Measurements from ENCODE around the gene GHDC.

DNA sequence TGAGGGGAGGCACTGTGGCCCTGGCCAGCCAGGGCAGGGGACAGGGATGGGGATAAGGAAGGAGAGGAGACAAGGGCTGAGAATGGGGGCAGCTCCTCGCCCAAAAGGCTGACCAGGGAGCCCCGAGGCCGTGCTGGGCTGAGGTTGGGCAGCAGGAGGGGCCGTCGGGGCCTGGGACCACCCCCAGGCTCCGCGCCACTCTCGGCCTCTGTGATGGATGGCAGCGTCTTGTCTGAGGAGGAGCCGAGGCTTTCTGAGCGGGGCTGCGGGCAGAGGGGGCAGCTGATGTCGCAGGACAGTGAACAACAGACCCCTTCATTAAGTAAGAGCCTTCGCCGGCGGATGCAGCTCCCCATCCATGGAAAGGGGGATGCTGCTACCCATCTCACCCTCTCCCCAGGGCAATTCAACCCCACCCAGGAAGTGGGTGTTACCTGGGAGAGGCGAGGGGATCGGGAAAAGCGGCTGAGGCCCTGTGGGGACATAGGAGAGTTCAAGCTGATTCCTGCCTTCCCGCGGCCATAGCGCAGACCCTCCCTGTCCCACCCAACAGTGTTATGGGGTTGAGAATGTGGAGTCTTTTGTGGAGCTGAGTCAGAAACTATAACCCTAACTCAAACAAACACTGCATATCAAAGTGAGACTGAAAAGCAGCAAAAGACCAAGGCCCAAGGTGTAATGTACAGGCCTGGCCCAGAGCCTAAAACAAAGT lies 30.4 kb downstream of the GHDC start:
- TF ChIP-seq, protein P1, sequence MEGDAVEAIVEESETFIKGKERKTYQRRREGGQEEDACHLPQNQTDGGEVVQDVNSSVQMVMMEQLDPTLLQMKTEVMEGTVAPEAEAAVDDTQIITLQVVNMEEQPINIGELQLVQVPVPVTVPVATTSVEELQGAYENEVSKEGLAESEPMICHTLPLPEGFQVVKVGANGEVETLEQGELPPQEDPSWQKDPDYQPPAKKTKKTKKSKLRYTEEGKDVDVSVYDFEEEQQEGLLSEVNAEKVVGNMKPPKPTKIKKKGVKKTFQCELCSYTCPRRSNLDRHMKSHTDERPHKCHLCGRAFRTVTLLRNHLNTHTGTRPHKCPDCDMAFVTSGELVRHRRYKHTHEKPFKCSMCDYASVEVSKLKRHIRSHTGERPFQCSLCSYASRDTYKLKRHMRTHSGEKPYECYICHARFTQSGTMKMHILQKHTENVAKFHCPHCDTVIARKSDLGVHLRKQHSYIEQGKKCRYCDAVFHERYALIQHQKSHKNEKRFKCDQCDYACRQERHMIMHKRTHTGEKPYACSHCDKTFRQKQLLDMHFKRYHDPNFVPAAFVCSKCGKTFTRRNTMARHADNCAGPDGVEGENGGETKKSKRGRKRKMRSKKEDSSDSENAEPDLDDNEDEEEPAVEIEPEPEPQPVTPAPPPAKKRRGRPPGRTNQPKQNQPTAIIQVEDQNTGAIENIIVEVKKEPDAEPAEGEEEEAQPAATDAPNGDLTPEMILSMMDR (IDR thresholded peaks at IDR 0.05): no peak
- no peak for TF ChIP-seq ZFX (IDR thresholded peaks at IDR 0.05; ENCODE audit: borderline replicate concordance)

Measured in 22Rv1 (cell line).